GM23248 (cell line): ENCODE data around the gene CLIC4.

Source experiments
- EZH2 ChIP-seq: fragments of 200-600 bp; sonication (generic); IDR thresholded peaks from 2 replicates; pipeline ENCODE4 v1.6.1; 2018; ENCODE audit warnings: antibody characterized with exemption, mild to moderate bottlenecking; ENCODE audit not compliant: insufficient read depth, poor library complexity, severe bottlenecking
- EZH2phosphoT487 ChIP-seq: fragments of 200-600 bp; sonication (generic); IDR thresholded peaks from 2 replicates; pipeline ENCODE4 v1.6.1; 2018; ENCODE audit warnings: antibody characterized with exemption, moderate library complexity, mild to moderate bottlenecking, low read depth; ENCODE audit not compliant: insufficient read depth

GRCh38 chr1:24865168-24865567 is 119.9 kb downstream of the CLIC4 start:
- TF ChIP-seq EZH2phosphoT487 (no peak), EZH2 (no peak)
